GM12865 (cell line): ENCODE results near the gene MT1F.
"Not testable (repeated sequence)": the region's sequence is repeated elsewhere in the genome, so short reads cannot be mapped to it uniquely, and the experiment has no call there.

Source experiments
- DNase-seq: peaks from one replicate; pipeline ENCODE4 v3.0.0; 2010; ENCODE audit warnings: low read depth
- H3K4me3 ChIP-seq: 2 replicates; pipeline ENCODE4 v1.5.1; 2011; ENCODE audit warnings: mild to moderate bottlenecking, low read depth, low read length, control low read depth
- TF ChIP-seq, protein P1 (sequence below): IDR thresholded peaks from 2 replicates; pipeline ENCODE4 v1.5.1; 2011; ENCODE audit warnings: low read length, control low read depth, low read depth, inconsistent platforms; ENCODE audit not compliant: insufficient read depth; ENCODE audit errors: missing control alignments

Gene MT1F

GRCh38 chr16:56669840-56670619, 12.3 kb downstream of the MT1F start:
- TF ChIP-seq, protein P1, sequence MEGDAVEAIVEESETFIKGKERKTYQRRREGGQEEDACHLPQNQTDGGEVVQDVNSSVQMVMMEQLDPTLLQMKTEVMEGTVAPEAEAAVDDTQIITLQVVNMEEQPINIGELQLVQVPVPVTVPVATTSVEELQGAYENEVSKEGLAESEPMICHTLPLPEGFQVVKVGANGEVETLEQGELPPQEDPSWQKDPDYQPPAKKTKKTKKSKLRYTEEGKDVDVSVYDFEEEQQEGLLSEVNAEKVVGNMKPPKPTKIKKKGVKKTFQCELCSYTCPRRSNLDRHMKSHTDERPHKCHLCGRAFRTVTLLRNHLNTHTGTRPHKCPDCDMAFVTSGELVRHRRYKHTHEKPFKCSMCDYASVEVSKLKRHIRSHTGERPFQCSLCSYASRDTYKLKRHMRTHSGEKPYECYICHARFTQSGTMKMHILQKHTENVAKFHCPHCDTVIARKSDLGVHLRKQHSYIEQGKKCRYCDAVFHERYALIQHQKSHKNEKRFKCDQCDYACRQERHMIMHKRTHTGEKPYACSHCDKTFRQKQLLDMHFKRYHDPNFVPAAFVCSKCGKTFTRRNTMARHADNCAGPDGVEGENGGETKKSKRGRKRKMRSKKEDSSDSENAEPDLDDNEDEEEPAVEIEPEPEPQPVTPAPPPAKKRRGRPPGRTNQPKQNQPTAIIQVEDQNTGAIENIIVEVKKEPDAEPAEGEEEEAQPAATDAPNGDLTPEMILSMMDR = no peak
- DNase-seq = no peak
- no peak overlapping the region for H3K4me3 ChIP-seq

DNA sequence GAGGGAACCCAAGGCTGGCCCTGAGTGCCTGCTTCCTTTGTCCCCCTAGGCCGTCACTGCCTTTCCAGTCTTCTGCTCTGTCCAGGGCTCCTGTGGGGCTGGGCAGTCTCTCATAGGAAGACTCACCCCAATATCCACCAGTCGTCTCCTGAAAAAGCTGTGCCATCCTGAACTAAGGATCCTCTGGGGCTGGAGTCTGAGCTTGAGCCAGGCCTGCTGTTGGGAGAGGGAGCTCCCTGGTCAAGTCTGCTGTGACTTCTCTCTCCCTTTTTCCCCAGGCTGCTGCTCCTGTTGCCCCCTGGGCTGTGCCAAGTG, 12.8 kb downstream of the MT1F start:
- DNase-seq = no peak
- TF ChIP-seq, protein P1 = no peak

DNA sequence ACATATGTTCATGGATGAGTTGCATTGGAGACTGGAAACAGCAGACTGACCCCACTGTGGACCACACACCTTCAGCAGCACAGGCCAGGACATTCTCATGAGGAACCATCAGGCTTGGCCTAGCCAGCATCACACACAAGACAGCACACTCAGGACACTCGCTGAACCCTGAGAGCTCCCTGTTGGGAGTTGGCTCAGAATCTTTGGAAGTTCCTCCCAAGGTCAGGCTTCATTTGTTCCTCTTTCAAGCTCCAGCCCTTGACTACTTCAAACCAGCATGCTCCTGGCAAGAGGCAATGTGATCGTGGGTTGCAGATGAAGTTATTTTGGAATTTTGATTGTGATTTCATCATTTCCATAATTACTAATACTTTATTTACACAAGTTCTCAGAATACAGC, 13.9 kb downstream of the MT1F start:
- DNase-seq, H3K4me3 ChIP-seq: not testable (repeated sequence)

More for the DNA sequence above, 12.8 kb downstream of the MT1F start:
- H3K4me3 ChIP-seq = no peak overlapping the region

- H3K4me3 ChIP-seq, DNase-seq: not testable (repeated sequence)
These were observed 14.4 kb downstream of the MT1F start for GRCh38 chr16:56672171-56672570.

DNA sequence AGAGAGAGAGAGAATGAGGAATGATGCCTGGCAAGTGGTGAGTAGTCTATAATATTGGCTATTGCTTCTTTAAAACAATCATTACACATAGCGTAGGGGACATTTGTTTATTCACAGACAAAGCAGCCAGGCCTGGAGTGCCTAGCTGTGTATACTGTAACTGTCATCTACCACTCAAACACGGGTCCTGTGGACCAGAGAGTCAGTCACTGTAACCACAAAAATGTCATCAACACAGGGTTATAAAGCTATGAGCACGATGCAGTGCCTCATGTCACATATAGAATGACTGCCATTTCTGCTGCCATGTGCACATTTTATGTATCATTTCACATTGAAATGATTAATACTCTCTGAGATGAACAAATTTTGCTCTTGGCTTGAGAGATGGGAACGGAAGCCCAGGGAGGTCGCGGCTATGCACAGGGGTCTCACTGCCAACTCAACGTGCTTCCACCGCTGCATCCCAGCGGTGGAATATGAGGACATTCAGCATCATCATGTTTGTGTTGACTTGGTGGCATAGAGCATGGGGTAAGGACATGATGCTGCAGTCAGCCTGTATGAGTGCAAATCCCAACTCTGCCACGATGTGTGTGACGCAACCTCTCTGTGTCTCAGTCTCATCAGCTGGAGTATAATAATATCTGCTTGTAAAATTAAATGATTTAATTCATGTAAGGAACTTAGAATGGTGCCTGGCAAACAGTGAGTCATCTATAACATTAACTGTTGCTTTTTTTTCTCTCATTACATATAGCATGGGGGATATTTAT, 15.2 kb downstream of the MT1F start:
- no peak overlapping the region for H3K4me3 ChIP-seq
- no peak for DNase-seq
- TF ChIP-seq, protein P1 = no peak

DNA sequence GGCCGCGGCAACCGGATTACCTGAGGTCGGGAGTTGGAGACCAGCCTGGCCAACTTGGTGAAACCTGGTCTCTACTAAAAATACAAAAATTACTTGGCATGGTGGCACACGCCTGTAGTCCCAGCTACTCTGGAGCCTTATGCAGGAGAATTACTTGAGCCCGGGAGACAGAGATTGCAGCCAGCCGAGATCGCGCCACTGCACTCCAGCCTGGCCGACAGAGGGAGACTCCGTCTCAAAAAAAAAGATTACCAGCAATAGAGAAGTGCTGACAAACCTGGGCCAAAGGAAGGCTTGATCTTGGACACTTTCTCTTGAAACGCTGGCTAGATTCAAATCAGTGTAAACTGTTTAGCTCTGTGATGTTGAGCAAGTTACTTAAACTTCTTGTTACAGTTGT, 16.2 kb downstream of the MT1F start:
- DNase-seq = peak; percentile 17
- TF ChIP-seq, protein P1 = peak; percentile 34
- no peak overlapping the region for H3K4me3 ChIP-seq

DNA sequence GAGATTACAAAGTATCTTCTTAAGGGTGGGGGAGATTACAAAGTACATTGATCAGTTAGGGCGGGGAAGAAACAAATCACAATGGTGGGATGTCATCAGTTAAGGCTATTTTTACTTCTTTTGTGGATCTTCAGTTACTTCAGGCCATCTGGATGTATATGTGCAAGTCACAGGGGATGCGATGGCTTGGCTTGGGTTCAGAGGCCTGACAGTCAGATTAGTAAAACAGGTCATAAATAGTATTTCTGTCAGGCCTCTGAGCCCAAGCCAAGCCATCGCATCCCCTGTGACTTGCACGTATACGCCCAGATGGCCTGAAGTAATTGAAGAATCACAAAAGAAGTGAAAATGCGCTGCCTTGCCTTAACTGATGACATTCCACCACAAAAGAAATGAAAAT, 16.8 kb downstream of the MT1F start:
- not testable (repeated sequence) for H3K4me3 ChIP-seq, DNase-seq

GRCh38 chr16:56675685-56676210, 18.0 kb downstream of the MT1F start:
- no peak overlapping the region for H3K4me3 ChIP-seq
- TF ChIP-seq, protein P1 = no peak

More at GRCh38 chr16:56675685-56676210, 18.0 kb downstream of the MT1F start:
- DNase-seq = no peak
